ENCODE data around the gene MLKL. TPM values are rescaled to one million over a fixed set of nuclear protein-coding genes. Genes with fewer than 3 reads are reported as not detected.

MLKL gene
- total and polyA plus RNA-seq, 2 donors (not counting 3 experiments of a cell fraction or from before 2014, with no cell fraction given), result 8.1 to 26.5 TPM

- H3K4me1 ChIP-seq (ENCODE audit: control insufficient read depth, extremely low read depth, insufficient read depth, low read length), result peaks cover 23% of the 10 kb centered on the region
- no peaks in the 10 kb centered on the region for H3K27me3 ChIP-seq (ENCODE audit: control insufficient read depth in 2 of 2, insufficient read depth in 2 of 2, low read length in 2 of 2)
- H3K4me2 ChIP-seq (ENCODE audit: insufficient read depth, low read length), result peak overlapping the region; percentile 83
- CTCF ChIA-PET, result interaction anchor here (0.5 to 4.6 kb wide), 6 partner anchors 8 to 280 kb away, joined by 3 to 41 read pairs (median 4); no protein-coding TSS in a partner anchor
- peaks cover 33% of the 10 kb centered on the region for H3K79me2 ChIP-seq (ENCODE audit: control insufficient read depth, insufficient read depth, low read length)
- dilution Hi-C loops (cut with MboI; ENCODE audit: extremely low pct_ligation_motif_present, low sequenced_read_pairs), result no loop called here
- H2AFZ ChIP-seq (ENCODE audit: low read depth, low read length), result no peak overlapping the region
- intact Hi-C loops (cut with micrococcal nuclease), result loop anchor here (2.0 to 10.0 kb wide), 3 partner anchors 33 to 285 kb away; partner anchors contain the start of genes RFWD3 and WDR59
- POLR2A ChIA-PET, result interaction anchor here (1.2 kb wide), 1 partner anchor 32 kb away, joined by 3 read pairs; no protein-coding TSS in a partner anchor
- no peaks in the 10 kb centered on the region for H4K20me1 ChIP-seq (replicated peaks; ENCODE audit: control insufficient read depth, extremely low read depth, insufficient read depth, low read length)
- TSS peak; percentile 23 for BruUV-seq (replicated peaks)
- no peak for TF ChIP-seq GATA2 (IDR thresholded peaks at IDR 0.05; ENCODE audit: insufficient read depth, insufficient read length, low read depth, low read length)
- TF ChIP-seq, protein P1, sequence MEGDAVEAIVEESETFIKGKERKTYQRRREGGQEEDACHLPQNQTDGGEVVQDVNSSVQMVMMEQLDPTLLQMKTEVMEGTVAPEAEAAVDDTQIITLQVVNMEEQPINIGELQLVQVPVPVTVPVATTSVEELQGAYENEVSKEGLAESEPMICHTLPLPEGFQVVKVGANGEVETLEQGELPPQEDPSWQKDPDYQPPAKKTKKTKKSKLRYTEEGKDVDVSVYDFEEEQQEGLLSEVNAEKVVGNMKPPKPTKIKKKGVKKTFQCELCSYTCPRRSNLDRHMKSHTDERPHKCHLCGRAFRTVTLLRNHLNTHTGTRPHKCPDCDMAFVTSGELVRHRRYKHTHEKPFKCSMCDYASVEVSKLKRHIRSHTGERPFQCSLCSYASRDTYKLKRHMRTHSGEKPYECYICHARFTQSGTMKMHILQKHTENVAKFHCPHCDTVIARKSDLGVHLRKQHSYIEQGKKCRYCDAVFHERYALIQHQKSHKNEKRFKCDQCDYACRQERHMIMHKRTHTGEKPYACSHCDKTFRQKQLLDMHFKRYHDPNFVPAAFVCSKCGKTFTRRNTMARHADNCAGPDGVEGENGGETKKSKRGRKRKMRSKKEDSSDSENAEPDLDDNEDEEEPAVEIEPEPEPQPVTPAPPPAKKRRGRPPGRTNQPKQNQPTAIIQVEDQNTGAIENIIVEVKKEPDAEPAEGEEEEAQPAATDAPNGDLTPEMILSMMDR (IDR thresholded peaks at IDR 0.05; ENCODE audit: extremely low read depth in 1 of 2, insufficient read depth in 1 of 2, low read depth in 1 of 2, low read length in 2 of 2), result no peak
- TF ChIP-seq FOS (IDR thresholded peaks at IDR 0.05; ENCODE audit: borderline replicate concordance, insufficient read depth, low read length), result no peak
- no peak for TF ChIP-seq POLR2A (IDR thresholded peaks at IDR 0.05; ENCODE audit: low read depth, low read length)
- no peak for TF ChIP-seq MYC (IDR thresholded peaks at IDR 0.05; ENCODE audit: low read depth, low read length)
- TF ChIP-seq, protein P2, sequence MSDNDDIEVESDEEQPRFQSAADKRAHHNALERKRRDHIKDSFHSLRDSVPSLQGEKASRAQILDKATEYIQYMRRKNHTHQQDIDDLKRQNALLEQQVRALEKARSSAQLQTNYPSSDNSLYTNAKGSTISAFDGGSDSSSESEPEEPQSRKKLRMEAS (IDR thresholded peaks at IDR 0.05; ENCODE audit: insufficient read depth, insufficient read length), result no peak
- TF ChIP-seq JUN (IDR thresholded peaks at IDR 0.05; ENCODE audit: borderline replicate concordance, insufficient read depth, insufficient read length, low read depth), result no peak
- no peak for TF ChIP-seq POLR2AphosphoS5 (IDR thresholded peaks at IDR 0.05; ENCODE audit: insufficient read depth, low read depth, low read length)
- TF ChIP-seq EZH2 (IDR thresholded peaks at IDR 0.05; ENCODE audit: borderline replicate concordance, low read depth, low read length, severe bottlenecking), result no peak
- H3K9ac ChIP-seq (replicated peaks; ENCODE audit: extremely low read depth, insufficient read depth, low read length), result peak overlapping the region; percentile 74
- H3K9me3 ChIP-seq (replicated peaks; ENCODE audit: control insufficient read depth, insufficient read depth, low read length), result no peaks in the 10 kb centered on the region
- no peak overlapping the region for H3K27ac ChIP-seq (ENCODE audit: insufficient read depth, low read depth, low read length)
- no peaks in the 10 kb centered on the region for H3K9me1 ChIP-seq (replicated peaks; ENCODE audit: control insufficient read depth, extremely low read depth, insufficient read depth, low read length)
- H3K4me3 ChIP-seq (replicated peaks in 1 of 3; ENCODE audit: insufficient read depth in 1 of 3, low read depth in 1 of 3, low read length in 3 of 3), result peak overlapping the region; percentile 59 to 85 (median 82)
- FAIRE-seq, result no peak
- peaks cover 0 to 4% of the 10 kb centered on the region in 2 experiments for H3K36me3 ChIP-seq (ENCODE audit: control insufficient read depth in 2 of 2, extremely low read depth in 1 of 2, insufficient read depth in 2 of 2, low read length in 2 of 2)
- no peak for DNase-seq (ENCODE audit: low read depth, low spot score)
Observed at GRCh38 chr16:74699666-74700065, 996 bp downstream of the MLKL start.
